ENCODE data around the gene RPS15A.

DNA sequence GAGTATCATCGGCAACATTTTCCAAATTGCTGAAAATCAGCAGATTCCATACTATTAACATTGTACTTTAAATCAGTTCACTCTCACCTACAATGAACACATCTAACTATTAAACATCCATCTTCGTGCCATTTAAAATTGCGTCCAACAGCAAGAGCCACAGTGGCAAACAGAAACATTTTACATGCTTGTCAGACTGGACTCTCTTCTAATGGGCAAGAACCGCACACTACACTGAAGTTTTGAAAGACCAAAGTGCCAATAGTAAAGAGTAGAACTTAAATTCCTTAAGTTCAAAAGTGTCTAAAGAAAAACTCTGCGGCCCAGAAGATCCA, 652 bp downstream of the RPS15A start:
- no peak for TF ChIP-seq POLR2A (IDR thresholded peaks at IDR 0.05)
- TF ChIP-seq, protein P1, sequence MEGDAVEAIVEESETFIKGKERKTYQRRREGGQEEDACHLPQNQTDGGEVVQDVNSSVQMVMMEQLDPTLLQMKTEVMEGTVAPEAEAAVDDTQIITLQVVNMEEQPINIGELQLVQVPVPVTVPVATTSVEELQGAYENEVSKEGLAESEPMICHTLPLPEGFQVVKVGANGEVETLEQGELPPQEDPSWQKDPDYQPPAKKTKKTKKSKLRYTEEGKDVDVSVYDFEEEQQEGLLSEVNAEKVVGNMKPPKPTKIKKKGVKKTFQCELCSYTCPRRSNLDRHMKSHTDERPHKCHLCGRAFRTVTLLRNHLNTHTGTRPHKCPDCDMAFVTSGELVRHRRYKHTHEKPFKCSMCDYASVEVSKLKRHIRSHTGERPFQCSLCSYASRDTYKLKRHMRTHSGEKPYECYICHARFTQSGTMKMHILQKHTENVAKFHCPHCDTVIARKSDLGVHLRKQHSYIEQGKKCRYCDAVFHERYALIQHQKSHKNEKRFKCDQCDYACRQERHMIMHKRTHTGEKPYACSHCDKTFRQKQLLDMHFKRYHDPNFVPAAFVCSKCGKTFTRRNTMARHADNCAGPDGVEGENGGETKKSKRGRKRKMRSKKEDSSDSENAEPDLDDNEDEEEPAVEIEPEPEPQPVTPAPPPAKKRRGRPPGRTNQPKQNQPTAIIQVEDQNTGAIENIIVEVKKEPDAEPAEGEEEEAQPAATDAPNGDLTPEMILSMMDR (IDR thresholded peaks at IDR 0.05), result no peak

Data from thyroid gland (tissue), 4 donors.